HEK293 (cell line): Measurements from ENCODE around the gene RSU1.

Experiments used
- CTCF ChIP-seq: fragments of 450-650 bp; formaldehyde crosslinking; IDR thresholded peaks from 2 replicates; pipeline ENCODE4 v1.5.1; 2016; ENCODE audit warnings: missing biosample characterization, missing genetic modification characterization
- ZBTB26 ChIP-seq: fragments of 450-650 bp; formaldehyde crosslinking; optimal IDR thresholded peaks from 2 replicates; pipeline ENCODE3; 2016; ENCODE audit warnings: missing biosample characterization, mild to moderate bottlenecking, missing genetic modification characterization
- ZNF221 ChIP-seq: fragments of 450-650 bp; formaldehyde crosslinking; IDR thresholded peaks from 2 replicates; pipeline ENCODE4 v1.5.1; 2017; ENCODE audit warnings: missing biosample characterization, missing genetic modification characterization, borderline replicate concordance
- ZNF350 ChIP-seq: fragments of 450-650 bp; formaldehyde crosslinking; IDR thresholded peaks from 2 replicates; pipeline ENCODE4 v1.5.0; 2017; ENCODE audit warnings: missing biosample characterization, mild to moderate bottlenecking, missing genetic modification characterization

GRCh38 chr10:16742165-16742960 is 74.9 kb downstream of the RSU1 start:
- TF ChIP-seq CTCF (tag by site-specific recombination), result no peak
- no peak for TF ChIP-seq ZBTB26 (tag by site-specific recombination)
- TF ChIP-seq ZNF350, result no peak
- TF ChIP-seq ZNF221 (tag by site-specific recombination), result no peak
